Stimulated activated CD4-positive, alpha-beta T cell treated with anti-CD3 and anti-CD28 coated beads, Interleukin-12 subunit alpha, Interleukin-12 subunit beta, amount 100 ng/mL, for 4 hours (primary cell): ENCODE measurements around the gene ZNF248.
A peak's percentile ranks its signal among the peaks of the same experiment; 100 is the strongest.
"Not testable (repeated sequence)": the region's sequence is repeated elsewhere in the genome, so short reads cannot be mapped to it uniquely, and the experiment has no call there.

Experiments
- DNase-seq: peaks from one replicate; pipeline ENCODE4 v3.0.0-alpha.2; 2020

ZNF248 gene

GRCh38 chr10:37857287-37858211 lies at the start of gene ZNF248:
Gene ZNF248, minus strand, starts transcription at chr10:37857610. Its CDS starts 1,300 bp downstream, at chr10:37856310.
- peak; percentile 93 for DNase-seq

- DNase-seq = no peak
These were observed 49.0 kb upstream of the ZNF248 start for GRCh38 chr10:37906382-37906781.

GRCh38 chr10:37896436-37896835 lies 39.0 kb upstream of the ZNF248 start:
- no peak for DNase-seq

- DNase-seq = no peak
These were observed 38.3 kb upstream of the ZNF248 start for GRCh38 chr10:37895674-37896073.

GRCh38 chr10:37885850-37886249 lies 28.4 kb upstream of the ZNF248 start:
- no peak for DNase-seq

- no peak for DNase-seq
These were observed 15.5 kb upstream of the ZNF248 start for GRCh38 chr10:37872955-37873354.

GRCh38 chr10:37872283-37872682 lies 14.9 kb upstream of the ZNF248 start:
- DNase-seq = no peak

GRCh38 chr10:37871568-37872251 lies 14.3 kb upstream of the ZNF248 start:
- no peak for DNase-seq

GRCh38 chr10:37871143-37871542 lies 13.7 kb upstream of the ZNF248 start:
- no peak for DNase-seq

- no peak for DNase-seq
These were observed 11.4 kb upstream of the ZNF248 start for GRCh38 chr10:37868796-37869195.

- DNase-seq = no peak
These were observed 8.8 kb upstream of the ZNF248 start for GRCh38 chr10:37865957-37866803.

- no peak for DNase-seq
These were observed 7.9 kb upstream of the ZNF248 start for GRCh38 chr10:37865264-37865663.

GRCh38 chr10:37860494-37861190 lies 3.2 kb upstream of the ZNF248 start:
- no peak for DNase-seq

GRCh38 chr10:37859270-37859669 lies 1.9 kb upstream of the ZNF248 start:
- not testable (repeated sequence) for DNase-seq

GRCh38 chr10:37856881-37857286 lies 526 bp downstream of the ZNF248 start:
- DNase-seq = peak; percentile 12

- DNase-seq = no peak
These were observed 1.8 kb downstream of the ZNF248 start for GRCh38 chr10:37855636-37856035.

- no peak for DNase-seq
These were observed 2.8 kb downstream of the ZNF248 start for GRCh38 chr10:37854626-37855025.

GRCh38 chr10:37844644-37845043 lies 12.8 kb downstream of the ZNF248 start:
- DNase-seq = no peak

GRCh38 chr10:37839243-37839642 lies 18.2 kb downstream of the ZNF248 start:
- no peak for DNase-seq

- DNase-seq = no peak
These were observed 25.7 kb downstream of the ZNF248 start for GRCh38 chr10:37831495-37832333.

GRCh38 chr10:37826806-37827205 lies 30.6 kb downstream of the ZNF248 start:
- DNase-seq = no peak

- no peak for DNase-seq
These were observed 36.2 kb downstream of the ZNF248 start for GRCh38 chr10:37821237-37821636.
